Neural cell (in vitro differentiated cells): ENCODE data around the gene MICU1. TPM values are rescaled to one million over a fixed set of nuclear protein-coding genes. Genes with fewer than 3 reads are reported as not detected.

ENCODE experiments used
- H2AFZ ChIP-seq: fragments of 200-600, 300-800 bp; sonication (generic), shearing (Covaris generic); 2 replicates; pipeline ENCODE4 v1.6.0; 2014; ENCODE audit warnings: low read depth, mild to moderate bottlenecking, antibody characterized with exemption, low read length, moderate library complexity
- H3F3A ChIP-seq: fragments of 200-600 bp; shearing (Covaris generic); 2 replicates; pipeline ENCODE4 v1.6.1; 2016; ENCODE audit warnings: mild to moderate bottlenecking, moderate library complexity, mixed read lengths, antibody characterized with exemption, low read length; ENCODE audit not compliant: insufficient read depth, poor library complexity, severe bottlenecking
- H3K27ac ChIP-seq: fragments of 200-600, 300-800 bp; sonication (generic), shearing (Covaris generic); 2 replicates; pipeline ENCODE4 v1.5.1; 2014; ENCODE audit warnings: mild to moderate bottlenecking, low read length, moderate library complexity
- H3K27me3 ChIP-seq: fragments of 300-800, 200-600 bp; sonication (generic), shearing (Covaris generic); 2 replicates; pipeline ENCODE4 v1.6.0; 2014; ENCODE audit warnings: mild to moderate bottlenecking, low read depth, low read length, moderate library complexity; ENCODE audit not compliant: insufficient read depth
- H3K36me3 ChIP-seq: fragments of 300-800, 200-600 bp; sonication (generic), shearing (Covaris generic); 2 replicates; pipeline ENCODE4 v1.5.1; 2014; ENCODE audit warnings: mild to moderate bottlenecking, antibody characterized with exemption, low read length, moderate library complexity; ENCODE audit not compliant: insufficient read depth
- H3K4me2 ChIP-seq: fragments of 300-800, 200-600 bp; sonication (generic), shearing (Covaris generic); 2 replicates; pipeline ENCODE4 v1.6.0; 2014; ENCODE audit warnings: mild to moderate bottlenecking, low read length
- H3K4me3 ChIP-seq: fragments of 300-800, 200-600 bp; sonication (generic), shearing (Covaris generic); 2 replicates; pipeline ENCODE4 v1.5.1; 2014; ENCODE audit warnings: mild to moderate bottlenecking, low read length, moderate library complexity
- H3K79me2 ChIP-seq: fragments of 200-600 bp; shearing (Covaris generic); replicated peaks from 2 replicates; pipeline ENCODE4 v1.6.0; 2014; ENCODE audit warnings: mild to moderate bottlenecking, low read length, moderate library complexity; ENCODE audit not compliant: insufficient read depth
- H3K9ac ChIP-seq: fragments of 300-800, 200-600 bp; sonication (generic), shearing (Covaris generic); 2 replicates; pipeline ENCODE4 v1.6.1; 2016; ENCODE audit warnings: mild to moderate bottlenecking, low read length, mixed read lengths
- H3K9me2 ChIP-seq: fragments of 200-600 bp; shearing (Covaris generic); 2 replicates; pipeline ENCODE4 v1.6.1; 2016; ENCODE audit warnings: mild to moderate bottlenecking, low read length, mixed read lengths; ENCODE audit not compliant: insufficient read depth
- H3K9me3 ChIP-seq: fragments of 200-600, 300-800 bp; sonication (generic), shearing (Covaris generic); 2 replicates; pipeline ENCODE4 v1.6.1; 2016; ENCODE audit warnings: mild to moderate bottlenecking, mixed run types, low read length, moderate library complexity, mixed read lengths
- H4K20me1 ChIP-seq: fragments of 200-600 bp; shearing (Covaris generic); 2 replicates; pipeline ENCODE4 v1.6.1; 2016; ENCODE audit warnings: mild to moderate bottlenecking, mixed run types; ENCODE audit not compliant: insufficient read depth
- CTCF ChIP-seq: fragments of 450-650 bp; IDR thresholded peaks from 2 replicates; pipeline ENCODE4 v1.5.1; 2014; ENCODE audit warnings: antibody characterized with exemption, mild to moderate bottlenecking, moderate library complexity; ENCODE audit not compliant: poor library complexity, severe bottlenecking
- EP300 ChIP-seq: fragments of 450-650 bp; conservative IDR thresholded peaks from 2 replicates; pipeline ENCODE4 v1.6.1; 2014; ENCODE audit warnings: antibody characterized with exemption, mild to moderate bottlenecking, moderate library complexity; ENCODE audit not compliant: poor library complexity, severe bottlenecking
- EZH2 ChIP-seq: fragments of 200-600, 300-800 bp; shearing (Covaris generic), sonication (generic); IDR thresholded peaks from 2 replicates; pipeline ENCODE4 v1.6.1; 2014; ENCODE audit warnings: antibody characterized with exemption, low read length, borderline replicate concordance, mild to moderate bottlenecking; ENCODE audit not compliant: insufficient read depth, poor library complexity, severe bottlenecking
- MXI1 ChIP-seq: fragments of 450-650 bp; conservative IDR thresholded peaks from 2 replicates; pipeline ENCODE4 v1.6.1; 2014; ENCODE audit warnings: antibody characterized with exemption, mild to moderate bottlenecking; ENCODE audit not compliant: poor library complexity, severe bottlenecking
- POLR2AphosphoS5 ChIP-seq: IDR thresholded peaks from 2 replicates; pipeline ENCODE4 v1.6.1; 2012
- RAD21 ChIP-seq: fragments of 450-650 bp; conservative IDR thresholded peaks from 2 replicates; pipeline ENCODE4 v1.6.1; 2014; ENCODE audit warnings: antibody characterized with exemption, mild to moderate bottlenecking, moderate library complexity
- REST ChIP-seq: IDR thresholded peaks from 2 replicates; pipeline ENCODE4 v1.6.1; 2012; ENCODE audit warnings: borderline replicate concordance
- SMC3 ChIP-seq: fragments of 450-650 bp; conservative IDR thresholded peaks from 2 replicates; pipeline ENCODE4 v1.6.1; 2014; ENCODE audit warnings: antibody characterized with exemption, mild to moderate bottlenecking, moderate library complexity; ENCODE audit not compliant: poor library complexity
- TAF1 ChIP-seq: IDR thresholded peaks from 2 replicates; pipeline ENCODE4 v1.6.1; 2012; ENCODE audit warnings: low read depth
- polyA plus RNA-seq: library from polyadenylated mRNA; depleted of rRNA; stranded (reverse); fragments of >200 nt; gene quantifications from 2 replicates; pipeline ENCODE4 v1.2.3, GENCODE V29; 2014

Gene MICU1
- polyA plus RNA-seq, 1 donor from 2014 or later, result 86.0 TPM

- no peaks in the 10 kb centered on the region for H4K20me1 ChIP-seq
- TF ChIP-seq EP300 (no peak), TAF1 (no peak), SMC3 (no peak), CTCF (no peak), REST (no peak), POLR2AphosphoS5 (no peak), RAD21 (no peak), EZH2 (no peak), MXI1 (no peak)
- H3F3A ChIP-seq, result no peaks in the 10 kb centered on the region
- H3K27me3 ChIP-seq, result no peaks in the 10 kb centered on the region
- no peak overlapping the region for H3K4me3 ChIP-seq
- H2AFZ ChIP-seq, result no peak overlapping the region
- no peaks in the 10 kb centered on the region for H3K36me3 ChIP-seq
- H3K79me2 ChIP-seq, result no peaks in the 10 kb centered on the region
- H3K27ac ChIP-seq, result no peak overlapping the region
- H3K9me3 ChIP-seq, result no peaks in the 10 kb centered on the region
- H3K4me2 ChIP-seq, result no peak overlapping the region
- H3K9me2 ChIP-seq, result no peaks in the 10 kb centered on the region
- no peak overlapping the region for H3K9ac ChIP-seq
These were observed 250.7 kb downstream of the MICU1 start for GRCh38 chr10:72375173-72375572.

- no peak for TF ChIP-seq CTCF
- TF ChIP-seq TAF1, result no peak
- TF ChIP-seq EP300, result no peak
- no peak for TF ChIP-seq MXI1
- TF ChIP-seq EZH2, result no peak
- no peak overlapping the region for H3K4me3 ChIP-seq
- H3K79me2 ChIP-seq, result no peaks in the 10 kb centered on the region
- no peaks in the 10 kb centered on the region for H3K27me3 ChIP-seq
- no peaks in the 10 kb centered on the region for H3K36me3 ChIP-seq
- H2AFZ ChIP-seq, result no peak overlapping the region
- no peak overlapping the region for H3K27ac ChIP-seq
- H3K9me2 ChIP-seq, result no peaks in the 10 kb centered on the region
- no peaks in the 10 kb centered on the region for H4K20me1 ChIP-seq
- H3K4me2 ChIP-seq, result no peak overlapping the region
- no peak overlapping the region for H3K9ac ChIP-seq
- no peaks in the 10 kb centered on the region for H3F3A ChIP-seq
- no peaks in the 10 kb centered on the region for H3K9me3 ChIP-seq
These were observed 255.6 kb downstream of the MICU1 start for GRCh38 chr10:72370201-72370722.
